MM.1S (cell line): ENCODE results near the gene PWWP2B.

Source experiments
- CTCF ChIP-seq: fragments of 300-600 bp; sonication (generic); IDR thresholded peaks from 2 replicates; pipeline ENCODE4 v1.5.1; 2016; ENCODE audit warnings: antibody characterized with exemption, low read length, mixed read lengths
- EZH2 ChIP-seq: fragments of 300-600 bp; sonication (generic); optimal IDR thresholded peaks from 2 replicates; pipeline ENCODE3; 2017; ENCODE audit warnings: low read depth, mild to moderate bottlenecking, antibody characterized with exemption, low read length, mixed read lengths

DNA sequence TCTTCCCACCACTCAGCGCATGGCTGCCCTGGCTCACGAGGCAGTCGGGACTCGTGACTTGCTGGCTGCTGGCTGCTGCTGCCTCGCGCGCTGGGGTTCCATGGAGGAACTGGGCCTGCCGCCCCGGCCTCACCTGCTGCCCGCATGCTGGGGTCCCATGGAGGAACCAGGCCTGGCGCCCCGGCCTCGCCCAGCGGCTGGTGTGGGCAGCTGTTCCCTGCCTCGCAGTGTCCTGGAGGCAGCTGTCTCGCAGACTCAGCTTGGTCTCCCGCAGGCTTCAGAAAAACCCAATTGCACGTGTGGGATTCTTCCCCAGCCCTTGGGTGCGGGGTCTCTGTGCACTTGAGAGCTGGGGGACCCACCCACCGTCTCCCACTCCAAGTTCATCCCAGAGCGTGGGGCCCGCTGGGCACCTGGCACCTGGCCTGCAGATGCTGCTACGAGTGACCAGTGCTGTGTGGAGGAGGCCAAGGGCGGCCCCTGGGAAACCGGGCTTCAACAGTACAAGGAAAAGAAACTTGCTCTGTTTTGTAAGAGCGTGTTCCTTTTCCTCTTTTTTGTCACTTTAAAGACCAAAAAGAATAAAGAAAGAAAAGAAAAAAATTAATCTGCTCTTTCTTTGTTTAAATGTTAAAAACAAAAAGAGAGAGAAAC lies 20.4 kb downstream of the PWWP2B start:
- TF ChIP-seq CTCF (no peak), EZH2 (no peak)
